HL-60 (cell line): Measurements from ENCODE around the gene DMRTB1.

Experiments used
- GABPA ChIP-seq: IDR thresholded peaks from 2 replicates; pipeline ENCODE4 v1.6.1; 2012; ENCODE audit warnings: low read depth
- POLR2AphosphoS5 ChIP-seq: IDR thresholded peaks from 2 replicates; pipeline ENCODE4 v1.6.1; 2012; ENCODE audit warnings: low read depth
- REST ChIP-seq: IDR thresholded peaks from 2 replicates; pipeline ENCODE4 v1.6.1; 2012; ENCODE audit warnings: low read depth; ENCODE audit not compliant: insufficient replicate concordance
- SPI1 ChIP-seq: IDR thresholded peaks from 2 replicates; pipeline ENCODE4 v1.6.1; 2012; ENCODE audit warnings: low read depth, mild to moderate bottlenecking, borderline replicate concordance
- TF ChIP-seq, protein P1 (sequence below): IDR thresholded peaks from one replicate; pipeline ENCODE4 v1.5.1; 2011; ENCODE audit warnings: low read length, control low read depth, inconsistent platforms; ENCODE audit not compliant: insufficient read depth

GRCh38 chr1:53508991-53509666 is 49.9 kb downstream of the DMRTB1 start:
- TF ChIP-seq, protein P1, sequence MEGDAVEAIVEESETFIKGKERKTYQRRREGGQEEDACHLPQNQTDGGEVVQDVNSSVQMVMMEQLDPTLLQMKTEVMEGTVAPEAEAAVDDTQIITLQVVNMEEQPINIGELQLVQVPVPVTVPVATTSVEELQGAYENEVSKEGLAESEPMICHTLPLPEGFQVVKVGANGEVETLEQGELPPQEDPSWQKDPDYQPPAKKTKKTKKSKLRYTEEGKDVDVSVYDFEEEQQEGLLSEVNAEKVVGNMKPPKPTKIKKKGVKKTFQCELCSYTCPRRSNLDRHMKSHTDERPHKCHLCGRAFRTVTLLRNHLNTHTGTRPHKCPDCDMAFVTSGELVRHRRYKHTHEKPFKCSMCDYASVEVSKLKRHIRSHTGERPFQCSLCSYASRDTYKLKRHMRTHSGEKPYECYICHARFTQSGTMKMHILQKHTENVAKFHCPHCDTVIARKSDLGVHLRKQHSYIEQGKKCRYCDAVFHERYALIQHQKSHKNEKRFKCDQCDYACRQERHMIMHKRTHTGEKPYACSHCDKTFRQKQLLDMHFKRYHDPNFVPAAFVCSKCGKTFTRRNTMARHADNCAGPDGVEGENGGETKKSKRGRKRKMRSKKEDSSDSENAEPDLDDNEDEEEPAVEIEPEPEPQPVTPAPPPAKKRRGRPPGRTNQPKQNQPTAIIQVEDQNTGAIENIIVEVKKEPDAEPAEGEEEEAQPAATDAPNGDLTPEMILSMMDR, result no peak
- no peak for TF ChIP-seq POLR2AphosphoS5
- no peak for TF ChIP-seq GABPA
- no peak for TF ChIP-seq REST
- TF ChIP-seq SPI1, result peak; percentile 57
